Hepatic stellate cell (primary cell): ENCODE data around the gene PEG3.
"Not testable (repeated sequence)": the region's sequence is repeated elsewhere in the genome, so short reads cannot be mapped to it uniquely, and the experiment has no call there.

ENCODE experiments used
- DNase-seq: peaks from one replicate; pipeline ENCODE4 v3.0.0; 2011; ENCODE audit warnings: low spot score

Gene PEG3

DNA sequence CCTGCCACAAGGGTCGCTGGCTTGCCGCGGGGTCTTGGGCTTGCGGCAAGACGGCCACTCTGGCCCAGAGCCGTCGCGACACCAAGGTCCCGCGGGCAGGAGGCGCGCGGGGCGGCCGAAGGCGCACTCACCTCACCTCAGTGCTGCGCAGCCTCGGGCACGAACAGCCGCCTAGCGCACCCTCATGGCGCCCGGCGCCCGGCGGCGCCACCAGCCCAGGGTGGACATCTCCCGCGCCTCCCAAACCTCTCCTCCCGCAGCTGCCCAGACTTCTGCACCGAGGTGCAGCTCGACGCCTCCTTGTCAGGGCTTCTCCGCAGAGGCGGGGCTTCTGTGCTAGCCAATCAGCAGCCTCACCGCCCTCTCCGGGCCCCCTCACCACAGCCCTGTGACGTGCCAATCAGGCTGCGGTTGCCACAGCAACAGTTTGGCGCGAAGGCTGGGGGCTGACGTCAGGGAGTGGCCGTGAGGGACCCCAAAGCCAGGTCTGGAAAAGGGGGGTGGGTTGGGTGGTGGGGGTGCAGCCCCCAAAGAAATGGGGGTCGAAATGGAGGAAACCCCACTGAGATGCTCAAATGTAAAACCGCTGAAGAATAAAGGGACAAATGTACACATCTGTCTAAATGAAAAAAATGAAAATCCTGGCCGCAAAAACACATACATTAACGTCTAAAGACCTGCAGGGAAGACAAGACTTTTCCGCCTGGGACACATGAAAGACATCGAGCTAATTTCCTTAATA, at the start of gene PEG3, which contains the start of gene ZIM2:
Gene PEG3 (minus strand): TSS at position 276 of the 742 bp plus-strand sequence. CDS start 16,071 bp downstream, outside the sequence.
Gene ZIM2 (minus strand): TSS at position 276 of the 742 bp plus-strand sequence. CDS start 16,449 bp downstream, outside the sequence.
- DNase-seq: no peak

DNA sequence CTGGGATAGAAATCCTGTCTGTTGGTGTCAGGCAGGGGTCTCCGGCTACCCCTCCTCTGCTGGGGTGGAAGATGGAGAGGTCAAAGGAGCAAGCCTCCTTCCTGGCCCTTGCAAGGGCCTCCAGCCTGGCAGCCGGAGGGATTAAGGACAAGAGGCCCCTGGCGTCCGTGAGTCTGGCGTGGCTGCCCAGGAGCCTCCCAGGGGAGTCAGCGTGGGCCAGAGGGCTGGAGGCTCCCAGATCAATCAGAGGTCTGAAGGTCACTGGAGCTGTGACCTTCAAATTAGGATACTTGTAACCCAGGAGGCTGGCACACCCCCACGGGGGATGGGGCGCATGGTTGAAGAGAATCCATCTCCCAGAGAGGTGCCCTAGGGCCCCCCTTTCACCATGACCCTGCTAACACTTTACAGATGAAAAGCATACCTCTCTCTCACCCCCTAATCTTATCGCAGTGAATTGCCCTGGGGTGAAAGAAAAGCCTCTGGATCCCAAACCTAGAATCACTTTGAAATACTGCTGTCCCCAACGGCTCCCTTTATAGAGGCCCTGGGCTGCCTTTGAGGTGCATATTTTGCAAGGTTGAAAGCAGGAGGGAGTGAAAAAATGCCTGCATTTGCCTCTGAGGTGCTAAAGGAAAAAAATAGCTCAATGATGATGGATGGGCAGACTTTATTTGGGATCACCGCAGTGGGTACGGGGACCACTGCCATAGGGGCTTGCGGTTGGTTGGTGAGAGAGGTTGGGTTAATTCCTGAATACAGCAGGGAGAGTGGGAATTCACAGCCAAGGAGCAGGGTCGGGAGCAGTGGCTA, 44.9 kb upstream of the PEG3 start:
- DNase-seq: no peak

DNA sequence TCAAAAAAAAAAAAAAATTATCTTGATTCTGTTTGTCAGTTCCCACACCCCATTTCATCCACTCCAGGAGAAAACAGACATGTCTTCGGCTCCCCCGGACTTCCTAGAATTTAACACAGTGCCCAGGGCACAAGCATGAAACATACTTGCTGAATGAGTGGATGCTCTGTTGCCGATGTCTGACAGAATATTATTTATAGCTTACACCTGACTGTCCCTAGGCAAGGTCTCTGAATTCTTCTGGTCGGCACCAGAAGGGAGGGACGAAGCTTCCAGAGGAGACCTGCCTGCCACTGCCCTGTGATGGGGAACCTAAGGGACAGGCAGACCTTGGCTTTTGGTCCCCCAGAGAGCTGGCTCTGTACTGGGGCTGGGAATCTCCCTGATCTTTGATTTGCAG, 43.9 kb upstream of the PEG3 start:
- DNase-seq: no peak

DNA sequence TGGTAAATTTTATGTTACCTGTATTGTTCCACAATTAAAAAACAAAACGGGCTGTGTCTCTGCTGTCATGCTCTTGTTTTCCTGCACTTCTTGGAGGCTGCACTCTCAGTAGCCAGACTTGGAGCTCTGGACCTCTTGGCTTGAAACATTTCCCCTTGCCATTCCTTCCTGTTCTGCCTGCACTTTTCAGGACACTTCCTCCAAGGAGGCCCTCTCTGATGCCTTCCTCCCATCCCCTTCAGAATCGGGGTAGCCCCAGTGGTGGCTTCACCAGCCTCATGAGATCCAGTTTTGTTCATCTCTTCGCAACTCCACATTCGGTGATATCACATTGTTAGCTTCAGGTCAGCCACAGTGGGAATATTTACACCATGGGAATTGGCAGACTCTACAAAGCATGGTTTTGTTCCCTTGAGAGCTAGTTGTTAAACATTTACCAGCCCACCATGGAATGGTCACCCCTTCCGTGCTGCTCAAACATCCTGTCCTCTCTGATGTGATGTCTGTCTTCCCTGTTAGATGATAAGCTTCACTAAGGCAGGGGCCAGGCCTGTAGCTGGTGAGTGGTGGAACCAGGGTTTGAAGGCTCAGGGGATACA, 40.2 kb upstream of the PEG3 start:
- no peak for DNase-seq

DNA sequence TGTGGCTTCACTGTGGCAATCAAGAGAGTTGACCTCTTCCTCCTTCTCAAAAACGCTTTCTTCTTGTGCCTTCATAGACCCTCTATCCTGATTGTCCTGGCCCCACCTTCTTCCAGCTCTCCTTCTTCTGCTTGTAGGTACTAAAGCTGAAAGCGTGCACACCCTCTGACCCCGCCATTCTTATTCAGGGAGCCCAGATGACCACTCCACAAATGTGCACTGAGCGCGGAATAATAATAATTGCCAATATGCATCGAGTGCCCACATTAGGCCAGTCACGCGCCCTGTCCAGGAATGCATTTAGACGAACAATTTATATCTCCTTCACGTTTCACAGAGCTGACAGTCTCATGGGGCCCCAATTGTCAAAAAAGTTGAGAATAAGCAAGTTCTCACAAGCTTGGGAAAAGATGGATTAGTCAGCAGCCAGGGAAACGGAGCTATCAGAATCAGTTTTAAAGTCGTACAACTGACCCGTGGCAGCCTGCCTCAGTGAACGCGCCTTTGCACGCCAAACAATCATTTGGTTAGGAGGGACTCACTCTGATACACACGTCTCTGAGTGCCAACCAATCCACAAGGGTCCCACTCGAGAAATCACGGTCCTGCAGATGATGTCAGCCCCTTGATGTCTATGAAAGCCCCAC, 36.7 kb upstream of the PEG3 start:
- no peak for DNase-seq

DNA sequence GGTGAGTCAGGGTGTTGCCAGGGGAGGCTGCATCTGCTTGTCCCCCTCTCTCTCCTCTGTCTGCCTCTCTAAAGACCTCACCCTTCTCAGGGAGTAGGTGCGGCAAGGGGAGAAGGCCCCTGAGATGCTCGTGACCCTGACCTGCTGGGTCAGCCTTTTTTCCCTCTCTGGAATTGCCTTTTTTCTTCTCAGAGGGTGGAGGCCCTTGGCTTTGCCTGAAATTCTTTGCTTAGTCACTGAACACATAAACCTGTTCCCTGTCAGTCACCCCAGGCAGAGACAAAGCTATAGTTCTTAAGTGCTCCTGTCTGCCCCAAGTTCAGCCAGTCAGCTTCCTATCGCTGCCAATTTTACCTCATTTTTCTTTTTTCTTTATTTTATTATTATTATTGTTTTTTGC, 35.2 kb upstream of the PEG3 start:
- no peak for DNase-seq

DNA sequence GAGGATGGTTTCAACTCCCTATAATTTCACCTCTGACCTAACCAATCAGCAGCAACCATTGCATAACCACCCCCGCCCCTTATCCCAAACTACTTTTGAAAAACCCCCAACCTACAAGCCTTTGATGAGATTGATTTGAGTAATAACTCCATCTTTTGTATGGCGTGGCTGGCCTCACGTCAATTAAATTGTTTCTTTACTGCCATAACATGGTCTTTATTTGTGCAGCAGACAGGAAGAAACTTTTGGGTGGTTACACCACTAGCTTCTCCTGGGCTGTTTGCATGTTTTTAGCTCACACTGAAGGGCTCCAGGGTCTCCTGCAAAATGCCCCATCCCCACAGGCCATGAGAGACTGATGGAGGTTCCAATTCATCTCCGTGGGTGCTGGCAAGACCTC, 34.0 kb upstream of the PEG3 start:
- DNase-seq: no peak

DNA sequence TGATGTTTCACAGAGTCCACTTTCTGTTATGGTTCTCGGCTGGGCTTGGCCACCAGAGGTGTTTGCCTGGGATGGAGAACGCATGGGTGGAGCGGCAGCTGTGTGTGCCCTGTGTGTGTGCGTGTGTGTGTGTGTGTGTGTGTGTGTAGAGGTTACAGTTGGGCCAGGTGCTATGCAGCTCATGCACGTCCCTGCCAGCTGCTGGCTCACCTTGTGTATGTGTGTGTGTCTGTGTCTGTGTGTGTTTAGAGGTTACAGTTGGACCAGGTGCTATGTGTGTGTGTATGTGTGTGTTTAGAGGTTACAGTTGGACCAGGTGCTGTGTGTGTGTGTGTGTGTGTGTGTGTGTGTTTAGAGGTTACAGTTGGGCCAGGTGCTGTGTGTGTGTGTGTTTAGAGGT, 33.0 kb upstream of the PEG3 start:
- DNase-seq: no peak

DNA sequence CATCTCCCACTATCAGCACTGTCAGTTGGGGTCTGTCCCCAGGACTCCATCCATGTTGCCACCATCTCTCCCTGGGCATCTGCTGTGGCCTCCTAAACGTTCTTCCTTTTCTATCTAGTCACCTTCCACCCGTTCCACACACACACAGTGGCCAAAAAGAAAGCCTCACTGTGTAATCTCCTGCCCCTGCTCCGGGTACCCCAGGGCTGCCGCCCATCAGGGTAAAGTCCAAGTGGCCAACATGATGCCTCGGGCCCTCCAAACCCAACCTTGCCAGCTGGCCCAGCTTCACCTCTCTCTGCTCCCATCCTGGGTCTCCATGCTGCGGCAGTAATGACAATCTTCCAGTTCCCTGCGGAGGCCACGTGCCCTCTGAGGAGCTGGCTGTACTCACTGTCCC, 29.4 kb upstream of the PEG3 start:
- no peak for DNase-seq

DNA sequence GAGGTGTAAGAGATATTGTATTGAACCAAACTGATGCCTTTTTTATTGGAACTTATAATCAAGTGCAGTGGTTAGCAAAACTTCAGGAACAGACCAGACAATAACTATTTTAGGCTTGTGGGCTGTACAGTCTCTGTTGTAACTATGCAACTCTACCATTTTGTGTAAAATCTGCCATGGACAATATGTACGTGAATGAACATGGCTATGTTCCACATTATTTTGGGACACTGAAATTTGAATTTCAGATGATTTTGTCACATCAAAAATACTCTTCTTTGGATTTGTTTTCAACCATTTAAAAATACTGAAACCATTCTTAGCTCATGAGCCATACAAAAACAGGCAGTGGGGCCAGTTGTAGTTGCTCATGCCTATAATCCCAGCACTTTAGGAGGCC, 27.9 kb upstream of the PEG3 start:
- no peak for DNase-seq

DNA sequence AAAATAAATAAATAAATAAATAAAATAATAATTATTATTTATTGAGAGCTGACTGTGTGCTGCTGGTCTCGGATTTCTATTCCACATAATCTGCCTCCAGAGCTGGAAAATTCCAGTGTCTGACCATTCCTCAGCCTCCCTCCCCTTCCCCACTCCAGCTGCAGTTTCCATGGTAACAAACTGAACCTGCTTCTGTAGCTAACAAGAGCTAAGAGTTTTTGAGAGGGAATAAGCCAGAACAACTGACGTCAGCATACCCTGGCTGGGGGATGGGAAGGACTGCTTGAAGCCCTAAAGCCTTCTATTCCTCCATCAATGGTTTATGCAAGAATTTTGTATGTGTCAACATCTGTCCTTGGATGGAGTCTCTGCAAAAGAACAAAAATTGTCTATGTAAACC, 26.0 kb upstream of the PEG3 start:
- no peak for DNase-seq

DNA sequence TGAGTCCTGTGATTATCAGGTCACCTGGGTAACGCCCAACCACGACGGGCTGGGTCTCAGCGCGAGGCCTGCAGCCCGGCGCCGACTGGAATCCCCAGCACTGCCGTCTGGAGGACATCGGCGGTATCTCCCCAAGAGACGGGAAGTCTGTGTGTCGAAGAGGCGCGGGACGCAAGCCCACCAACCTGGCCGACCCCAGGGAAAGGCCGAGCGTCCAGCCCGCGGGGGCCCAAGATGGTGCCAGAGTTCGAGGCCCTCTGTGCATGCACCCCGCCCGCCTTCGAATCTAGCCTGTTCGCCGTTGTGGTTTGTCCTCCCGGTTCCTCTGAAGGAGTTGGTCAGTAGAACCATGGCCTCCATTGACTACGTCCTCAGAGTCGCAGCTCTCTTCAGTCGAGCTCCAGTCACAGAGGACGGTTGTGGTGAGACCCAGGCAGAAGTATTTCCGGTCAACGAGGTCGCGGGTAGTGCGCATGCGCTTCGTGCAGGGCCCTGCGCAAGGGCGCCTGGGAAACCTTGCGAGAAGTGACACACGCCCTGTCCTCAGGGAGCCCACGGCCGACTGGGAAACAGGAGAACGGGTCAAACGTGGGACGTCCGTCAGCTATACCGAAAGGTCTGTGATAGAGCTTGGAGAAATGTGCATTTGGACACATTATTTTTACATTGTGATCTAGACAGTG, 24.1 kb upstream of the PEG3 start:
- DNase-seq: no peak

DNA sequence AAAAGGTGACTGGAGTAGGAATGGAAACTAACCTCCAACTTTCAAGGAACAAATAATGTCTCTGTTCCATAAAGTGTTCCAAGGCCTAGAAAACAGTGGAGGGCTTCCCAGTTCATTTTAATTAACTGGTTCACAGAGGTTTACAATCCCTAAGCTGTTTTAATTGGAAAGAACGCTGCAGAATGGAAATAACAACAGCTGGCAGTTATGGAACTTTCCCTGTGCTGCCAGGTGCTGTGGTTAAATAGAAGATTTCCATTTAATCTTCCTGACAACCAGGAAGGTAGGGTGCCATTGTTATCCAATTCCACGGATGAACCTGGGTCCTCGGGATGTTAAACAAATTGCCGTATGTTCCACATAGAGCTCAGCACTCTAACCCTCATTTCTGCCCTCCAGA, 22.2 kb upstream of the PEG3 start:
- no peak for DNase-seq

DNA sequence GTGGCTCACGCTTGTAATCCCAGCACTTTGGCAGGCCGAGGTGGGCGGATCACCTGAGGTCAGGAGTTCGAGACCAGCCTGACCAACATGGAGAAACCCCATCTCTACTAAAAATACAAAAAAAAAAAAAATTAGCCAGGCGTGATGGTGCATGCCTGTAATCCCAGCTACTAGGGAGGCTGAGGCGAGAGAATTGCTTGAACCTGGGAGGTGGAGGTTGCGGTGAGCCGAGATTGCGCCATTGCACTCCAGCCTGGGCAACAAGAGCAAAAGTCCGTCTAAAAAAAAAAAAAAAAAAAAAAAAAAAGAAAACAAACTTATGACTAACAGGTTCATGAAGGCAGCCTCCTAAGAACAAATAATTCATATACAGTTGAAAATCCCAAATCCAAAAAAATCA, 19.9 kb upstream of the PEG3 start:
- DNase-seq: not testable (repeated sequence)

DNA sequence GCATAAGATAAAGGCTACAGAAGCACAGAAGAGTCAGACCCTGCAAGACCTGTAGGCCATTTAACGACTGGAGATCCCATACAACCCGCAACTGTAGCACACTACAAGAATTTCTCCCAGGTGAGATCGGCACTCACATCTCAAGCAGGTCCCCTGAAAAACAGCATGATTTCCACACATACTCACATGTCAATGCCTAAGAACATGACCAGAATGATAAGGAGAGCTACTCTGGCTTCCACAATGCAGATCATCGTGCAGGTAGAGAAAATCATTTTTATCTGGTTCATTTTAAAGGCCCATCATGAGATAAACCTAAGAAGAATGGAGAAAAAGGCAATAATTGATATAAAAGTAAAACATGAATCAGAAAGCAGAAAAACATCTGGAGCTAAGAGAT, 17.5 kb upstream of the PEG3 start:
- DNase-seq: no peak

DNA sequence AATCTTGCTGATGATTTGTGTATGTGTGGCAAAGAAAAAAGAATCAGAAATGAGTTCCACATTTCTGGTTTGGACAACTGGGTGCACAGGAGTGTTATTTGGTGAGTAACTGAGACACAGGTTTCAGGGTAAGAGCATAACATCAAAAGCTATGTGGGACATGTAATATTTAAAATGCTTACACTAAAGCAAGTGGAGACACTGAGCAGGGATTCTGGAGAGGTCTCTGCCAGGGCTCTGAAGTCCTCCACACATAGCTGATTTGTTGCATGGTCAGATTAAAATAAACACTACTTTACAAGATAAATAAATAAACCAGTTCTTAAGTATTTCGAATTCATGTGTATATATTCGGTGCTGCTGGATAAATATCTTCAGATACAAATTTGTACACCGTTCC, 16.3 kb upstream of the PEG3 start:
- DNase-seq: no peak

DNA sequence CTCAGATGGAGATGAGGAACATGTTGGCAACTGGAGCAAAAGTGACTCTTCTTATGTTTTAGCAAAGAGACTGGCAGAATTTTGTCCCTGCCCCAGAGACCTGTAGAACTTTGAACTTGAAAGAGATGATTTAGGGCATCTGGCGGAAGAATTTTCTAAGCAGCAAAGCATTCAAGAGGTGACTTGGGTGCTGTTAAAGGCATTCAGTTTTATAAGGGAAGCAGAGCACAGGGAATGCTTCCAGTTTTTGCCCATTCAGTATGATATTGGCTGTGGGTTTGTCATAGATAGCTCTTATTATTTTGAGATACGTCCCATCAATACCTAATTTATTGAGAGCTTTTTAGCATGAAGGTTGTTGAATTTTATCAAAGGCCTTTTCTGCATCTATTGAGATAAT, 11.8 kb upstream of the PEG3 start:
- not testable (repeated sequence) for DNase-seq

DNA sequence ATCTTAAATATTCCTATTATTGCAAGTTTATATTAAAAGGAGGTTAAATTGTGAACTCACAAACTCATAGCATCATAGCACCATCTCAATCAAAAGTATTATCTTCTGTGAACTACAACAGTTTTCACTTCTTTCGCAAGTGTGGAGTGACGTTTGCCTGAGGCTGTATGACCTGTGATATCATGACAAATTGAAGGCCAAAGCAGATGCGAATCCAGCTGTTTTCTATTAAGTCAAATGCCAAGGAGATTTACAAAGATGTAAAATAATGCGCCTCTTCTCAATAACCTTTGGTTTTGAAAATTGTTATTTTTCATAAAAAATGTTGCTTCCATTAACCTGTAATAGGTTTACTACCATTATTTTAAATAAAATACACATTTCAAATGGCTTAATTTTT, 7.6 kb upstream of the PEG3 start:
- no peak for DNase-seq

DNA sequence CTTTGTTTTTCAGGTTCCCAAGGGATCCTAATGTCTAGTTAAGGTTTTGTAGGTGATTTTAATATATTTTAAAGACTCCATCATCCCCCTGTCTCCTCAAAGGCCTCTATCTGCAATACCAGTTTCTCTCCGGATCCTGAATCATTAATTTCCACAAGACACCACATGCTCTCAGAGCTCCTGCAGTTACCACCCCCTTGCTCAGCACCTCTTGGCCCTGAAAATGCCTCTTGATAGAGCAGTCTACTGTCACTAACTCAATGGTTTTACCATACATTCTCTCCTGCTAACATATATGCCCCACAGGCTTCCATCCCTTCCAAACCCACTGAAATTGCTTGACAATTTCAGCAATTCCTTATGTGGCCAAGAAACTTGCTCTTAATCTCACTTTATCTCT, 1.9 kb upstream of the PEG3 start:
- no peak for DNase-seq

DNA sequence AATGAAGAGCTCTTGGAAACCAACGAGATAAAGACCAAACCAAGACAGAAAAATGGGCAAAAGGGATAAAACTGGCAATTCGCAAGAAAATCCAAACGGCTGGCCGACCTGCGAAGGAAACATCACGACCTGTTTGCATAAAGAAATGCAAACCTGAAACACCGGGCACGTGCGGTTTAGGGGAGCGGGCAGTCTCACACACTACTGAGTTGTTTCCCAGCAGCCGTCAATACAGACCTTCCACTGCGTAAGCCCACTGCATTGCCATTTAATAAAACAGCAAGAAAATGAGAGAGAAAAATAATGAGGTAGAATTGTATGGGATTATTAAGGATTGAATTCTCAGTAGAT, 642 bp upstream of the PEG3 start:
- DNase-seq: no peak

DNA sequence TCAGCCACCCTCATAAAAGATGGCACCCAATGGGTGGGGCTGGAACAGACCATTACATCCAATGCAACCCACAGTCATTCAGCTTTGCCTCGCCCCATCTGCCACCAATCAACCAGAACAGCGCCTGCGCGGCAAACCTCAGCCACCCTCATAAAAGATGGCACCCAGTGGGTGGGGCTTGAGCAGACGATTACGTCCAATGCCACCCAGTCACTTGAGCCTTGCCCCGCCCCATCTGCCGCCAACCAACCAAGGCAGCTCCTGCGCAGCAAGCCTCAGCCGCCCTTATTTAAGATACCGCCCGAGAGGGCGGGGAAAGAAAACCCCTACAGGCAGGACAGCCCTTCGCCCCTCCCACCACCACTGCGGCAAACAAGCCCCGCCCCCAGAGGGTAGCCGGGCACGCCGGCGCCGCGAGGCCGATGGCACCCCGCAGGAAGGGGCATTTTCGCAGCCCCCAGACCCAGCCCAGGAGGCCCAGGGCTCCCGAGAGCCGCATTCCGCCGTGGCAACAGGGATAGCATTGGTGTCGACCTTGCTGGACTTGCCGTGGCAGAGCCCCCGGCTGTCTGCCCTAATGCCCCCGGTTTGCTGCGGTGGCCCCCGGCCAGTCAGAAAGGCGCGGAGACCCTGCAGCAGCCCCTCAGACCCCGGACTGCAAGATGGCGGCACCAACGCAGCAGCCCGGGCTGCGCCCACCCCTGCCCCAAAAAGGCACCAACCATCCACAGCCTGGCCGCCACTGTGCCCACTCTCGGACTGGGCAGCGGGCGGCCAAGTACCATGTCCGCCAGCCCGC, 675 bp downstream of the PEG3 start:
- DNase-seq: no peak
